Lung (tissue), 12 donors: ENCODE results near the gene DESI1. TPM values are rescaled to one million over a fixed set of nuclear protein-coding genes. Genes with fewer than 3 reads are reported as not detected.
A peak's percentile ranks its signal among the peaks of the same experiment; 100 is the strongest.
"Not testable (repeated sequence)": the region's sequence is repeated elsewhere in the genome, so short reads cannot be mapped to it uniquely, and the experiment has no call there.

Experiments
- ATAC-seq: fragments of 200-7000 bp; cut with Tn5 transposase; one replicate; pipeline ENCODE4 v1.9.1; 2020; ENCODE audit warnings: moderate number of reproducible peaks; ENCODE audit not compliant: insufficient read depth, low FRiP score
- DNase-seq, 3 donors: peaks; one replicate each; pipeline ENCODE4 v3.0.0-alpha.2; 2013 to 2017
- H3K27ac ChIP-seq, 2 donors: one replicate each; pipeline ENCODE4 v1.5.1; 2013; ENCODE audit warnings: mild to moderate bottlenecking in 2 of 2, moderate library complexity in 2 of 2, control low read depth in 1 of 2, inconsistent platforms in 1 of 2, low read depth in 1 of 2, low read length in 1 of 2
- H3K27me3 ChIP-seq, 3 donors: one replicate each; pipeline ENCODE4 v1.5.1; 2013; ENCODE audit warnings: low read length in 2 of 3; ENCODE audit not compliant: control insufficient read depth in 3 of 3, insufficient read depth in 3 of 3
- H3K36me3 ChIP-seq, 4 donors: one replicate each; pipeline ENCODE4 v1.5.1; 2013; ENCODE audit warnings: low read length in 4 of 4, mild to moderate bottlenecking in 1 of 4, moderate library complexity in 1 of 4; ENCODE audit not compliant: control insufficient read depth in 4 of 4, insufficient read depth in 4 of 4
- H3K4me1 ChIP-seq, 5 donors: one replicate each; pipeline ENCODE4 v1.5.1; 2013; ENCODE audit warnings: low read length in 5 of 5, mild to moderate bottlenecking in 2 of 5, moderate library complexity in 1 of 5; ENCODE audit not compliant: control insufficient read depth in 5 of 5, insufficient read depth in 5 of 5
- H3K4me3 ChIP-seq: one replicate; pipeline ENCODE4 v1.5.1; 2013; ENCODE audit warnings: mild to moderate bottlenecking, control low read depth, moderate library complexity
- H3K9ac ChIP-seq, 2 donors: one replicate each; pipeline ENCODE4 v1.5.1; 2013; ENCODE audit warnings: low read length in 2 of 2, control low read depth in 1 of 2; ENCODE audit not compliant: insufficient read depth in 1 of 2
- H3K9me3 ChIP-seq, 4 donors: one replicate each; pipeline ENCODE4 v1.5.1; 2013; ENCODE audit warnings: low read length in 3 of 4, mild to moderate bottlenecking in 1 of 4, moderate library complexity in 1 of 4; ENCODE audit not compliant: control insufficient read depth in 4 of 4, insufficient read depth in 3 of 4
- WGBS, 2 donors: extraction: QIAGEN DNeasy Blood & Tissue Kit; methylation state at CpG; one replicate each; pipeline ENCODE4 v1.1.7; 2013; 5-methylcytosine and 5-hydroxymethylcytosine counted together
- polyA plus RNA-seq, 2 donors: library from polyadenylated mRNA; stranded (reverse); fragments of 200-250 nt; gene quantifications; one replicate each; pipeline ENCODE4 v1.2.1, GENCODE V29; 2013
- total RNA-seq, 2 donors: library from RNA; depleted of rRNA in 1 of 2; stranded (reverse); fragments of >200 nt in 1 of 2; gene quantifications; one replicate each; pipeline ENCODE4 v1.2.1, GENCODE V29; 2014 to 2021
- TF ChIP-seq, protein P1 (sequence below): IDR thresholded peaks from 2 replicates; pipeline ENCODE4 v1.5.1; 2012; ENCODE audit warnings: mild to moderate bottlenecking; ENCODE audit errors: control extremely low read depth, extremely low read depth
- donor health status: control.
- donor health status: control.
- donor health status: Bipolar disorder and iron deficiency.
- donor health status: healthy.
- donor health status: DM: yes; HTN: yes; CAD: no.

The DESI1 gene
- total and polyA plus RNA-seq, 4 donors = 13.6 to 42.7 (median 30.6) TPM

DNA sequence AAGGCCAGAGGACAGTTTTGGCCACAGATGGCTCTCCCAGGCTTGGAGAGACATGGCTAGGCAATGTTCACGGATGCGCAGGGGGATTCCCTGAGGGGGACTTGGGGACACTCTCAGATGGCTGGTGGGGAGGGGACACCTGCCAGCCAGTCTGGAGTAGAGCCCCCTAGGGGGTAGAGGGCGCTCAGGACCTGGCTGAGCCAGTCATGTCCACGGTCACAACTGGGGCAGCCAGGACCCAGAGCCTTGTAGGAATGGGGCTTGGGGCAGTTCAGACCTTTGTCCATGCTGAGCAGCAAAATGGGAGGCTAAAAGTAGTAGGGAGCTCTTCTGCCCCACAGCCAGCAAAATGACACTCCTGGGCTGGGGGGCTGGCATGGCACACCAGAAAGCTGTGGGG, 58.4 kb downstream of the DESI1 start:
- no peak overlapping the region for H3K4me3 ChIP-seq
- ATAC-seq (no peak), DNase-seq (no peak)
- H3K27ac ChIP-seq = peak overlapping the region in 1 of 2 donors; percentile 85
- TF ChIP-seq, protein P1, sequence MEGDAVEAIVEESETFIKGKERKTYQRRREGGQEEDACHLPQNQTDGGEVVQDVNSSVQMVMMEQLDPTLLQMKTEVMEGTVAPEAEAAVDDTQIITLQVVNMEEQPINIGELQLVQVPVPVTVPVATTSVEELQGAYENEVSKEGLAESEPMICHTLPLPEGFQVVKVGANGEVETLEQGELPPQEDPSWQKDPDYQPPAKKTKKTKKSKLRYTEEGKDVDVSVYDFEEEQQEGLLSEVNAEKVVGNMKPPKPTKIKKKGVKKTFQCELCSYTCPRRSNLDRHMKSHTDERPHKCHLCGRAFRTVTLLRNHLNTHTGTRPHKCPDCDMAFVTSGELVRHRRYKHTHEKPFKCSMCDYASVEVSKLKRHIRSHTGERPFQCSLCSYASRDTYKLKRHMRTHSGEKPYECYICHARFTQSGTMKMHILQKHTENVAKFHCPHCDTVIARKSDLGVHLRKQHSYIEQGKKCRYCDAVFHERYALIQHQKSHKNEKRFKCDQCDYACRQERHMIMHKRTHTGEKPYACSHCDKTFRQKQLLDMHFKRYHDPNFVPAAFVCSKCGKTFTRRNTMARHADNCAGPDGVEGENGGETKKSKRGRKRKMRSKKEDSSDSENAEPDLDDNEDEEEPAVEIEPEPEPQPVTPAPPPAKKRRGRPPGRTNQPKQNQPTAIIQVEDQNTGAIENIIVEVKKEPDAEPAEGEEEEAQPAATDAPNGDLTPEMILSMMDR = no peak
- WGBS, 2 donors = 76 to 79% methylated on average over 4 of the region's 4 CpGs
- no peaks in the 10 kb centered on the region for H3K36me3 ChIP-seq
- peaks cover 0 to 47% (median 6%) of the 10 kb centered on the region in 5 donors for H3K4me1 ChIP-seq
- no peak overlapping the region for H3K9ac ChIP-seq
- no peaks in the 10 kb centered on the region for H3K9me3 ChIP-seq
- H3K27me3 ChIP-seq = no peaks in the 10 kb centered on the region

DNA sequence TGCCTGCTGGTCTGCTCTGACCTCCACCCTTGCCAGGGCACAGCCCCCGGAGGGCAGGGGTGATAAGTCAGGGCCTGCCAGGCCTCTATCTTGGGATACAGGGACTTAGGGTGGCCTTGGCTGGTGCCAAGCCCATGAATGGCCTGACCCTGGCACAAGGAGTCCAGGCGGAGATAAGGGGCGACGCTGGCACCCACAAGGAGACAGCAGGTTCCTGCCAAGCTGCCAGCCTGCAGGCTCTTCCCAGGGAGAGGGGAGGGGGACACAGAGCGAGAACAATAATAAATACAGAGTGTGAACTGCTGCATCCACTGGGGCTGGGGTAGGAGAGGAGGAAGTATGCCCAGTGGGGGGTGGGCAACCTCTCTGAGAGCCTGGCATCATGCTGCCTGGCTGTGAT, 59.1 kb downstream of the DESI1 start:
- H3K9ac ChIP-seq = peak overlapping the region in 1 of 2 donors; percentile 68
- ATAC-seq = no peak
- TF ChIP-seq, protein P1 = no peak
- peaks cover 0 to 44% (median 4%) of the 10 kb centered on the region in 5 donors for H3K4me1 ChIP-seq
- DNase-seq = no peak
- no peaks in the 10 kb centered on the region for H3K9me3 ChIP-seq
- no peaks in the 10 kb centered on the region for H3K27me3 ChIP-seq
- 75 to 81% methylated on average over 5 of the region's 5 CpGs for WGBS, 2 donors
- H3K36me3 ChIP-seq = no peaks in the 10 kb centered on the region
- peak overlapping the region; percentile 72 to 85 for H3K27ac ChIP-seq
- H3K4me3 ChIP-seq = no peak overlapping the region

DNA sequence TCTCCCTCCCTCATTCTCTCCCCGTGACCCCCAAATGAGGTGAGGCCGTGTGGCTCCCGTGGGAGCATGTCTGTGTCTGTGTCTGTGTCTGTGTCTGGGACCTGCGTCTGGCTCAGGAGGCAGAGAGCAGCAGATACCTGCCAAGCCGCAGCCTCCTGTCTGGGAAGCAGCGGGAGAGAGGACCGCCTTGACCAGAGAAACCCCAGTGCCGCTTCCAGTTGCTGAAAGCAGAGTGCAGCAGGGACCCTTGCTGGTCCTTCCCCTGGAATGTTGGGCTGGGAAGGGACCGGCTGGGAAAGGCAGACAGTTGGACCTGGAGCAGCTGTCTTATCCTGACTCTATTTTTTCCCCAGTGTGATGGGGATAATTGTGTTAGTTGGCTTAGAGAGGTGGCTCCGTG, 59.5 kb downstream of the DESI1 start:
- Histone ChIP-seq H3K4me3 (peak overlapping the region; percentile 19), H3K27me3 (no peaks in the 10 kb centered on the region), H3K27ac (peak overlapping the region; percentile 72 to 85), H3K4me1 (peaks cover 0 to 48% (median 8%) of the 10 kb centered on the region in 5 donors), H3K9ac (peak overlapping the region in 1 of 2 donors; percentile 68), H3K36me3 (no peaks in the 10 kb centered on the region), H3K9me3 (no peaks in the 10 kb centered on the region)
- ATAC-seq (no peak), DNase-seq (peak; percentile 46 to 61 (median 59))
- TF ChIP-seq, protein P1 = no peak
- WGBS, 2 donors = 56 to 57% methylated on average over 10 of the region's 10 CpGs

DNA sequence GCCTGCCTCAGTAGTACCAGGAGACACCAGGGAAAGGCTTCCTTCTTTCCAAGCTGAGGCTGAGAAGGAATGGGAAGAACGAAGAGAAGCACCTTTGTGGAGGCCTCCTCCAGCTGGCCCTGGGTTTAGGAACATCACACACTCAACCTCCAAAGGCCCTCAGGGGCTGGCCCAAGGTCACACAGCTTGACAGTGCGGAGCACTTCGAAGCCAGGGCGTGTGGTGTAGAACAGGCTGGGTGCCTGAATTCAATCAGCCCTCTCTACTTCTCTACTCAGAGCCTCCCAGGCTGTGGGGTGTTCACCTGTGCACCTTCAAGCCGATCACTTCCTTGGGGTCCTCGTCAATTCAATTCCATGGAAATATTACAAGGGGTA, 60.8 kb downstream of the DESI1 start:
- 63 to 64% methylated on average over 6 of the region's 6 CpGs for WGBS, 2 donors
- H3K9me3 ChIP-seq = no peaks in the 10 kb centered on the region
- H3K4me1 ChIP-seq = peaks cover 0 to 56% (median 19%) of the 10 kb centered on the region in 5 donors
- no peak overlapping the region for H3K4me3 ChIP-seq
- peak overlapping the region in 1 of 2 donors; percentile 46 for H3K9ac ChIP-seq
- DNase-seq (no peak), ATAC-seq (no peak)
- H3K36me3 ChIP-seq = no peaks in the 10 kb centered on the region
- no peaks in the 10 kb centered on the region for H3K27me3 ChIP-seq
- peak overlapping the region; percentile 24 to 41 for H3K27ac ChIP-seq
- TF ChIP-seq, protein P1 = no peak

DNA sequence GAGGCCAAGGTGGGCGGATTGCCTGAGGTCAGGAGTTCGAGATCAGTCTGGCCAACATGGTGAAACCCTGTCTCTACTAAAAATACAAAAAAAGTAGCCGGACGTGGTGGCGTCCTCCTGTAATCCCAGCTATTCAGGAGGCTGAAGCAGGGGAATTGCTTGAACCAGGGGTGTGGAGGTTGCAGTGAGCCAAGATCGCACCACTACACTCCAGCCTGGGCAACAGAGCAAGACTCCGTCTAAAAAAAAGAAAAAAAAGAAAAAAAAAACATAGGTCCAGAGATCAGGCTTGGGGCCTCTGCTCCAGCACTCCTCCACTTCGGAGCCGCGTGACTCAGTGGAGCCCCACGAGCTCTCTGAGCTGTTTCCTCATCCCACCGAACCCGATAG, 62.6 kb downstream of the DESI1 start:
- not testable (repeated sequence) for H3K9ac ChIP-seq, H3K36me3 ChIP-seq, H3K27me3 ChIP-seq, DNase-seq, H3K9me3 ChIP-seq, ATAC-seq, H3K4me3 ChIP-seq
- WGBS, 2 donors = 90 to 95% methylated on average over 13 of the region's 13 CpGs
- peaks cover 0 to 59% (median 20%) of the 10 kb centered on the region in 5 donors for H3K4me1 ChIP-seq
- H3K27ac ChIP-seq = peak overlapping the region; percentile 21 to 50
